ENCODE results near the gene HAND2.

HAND2 gene

GRCh38 chr4:173572493-173573129 is 42.6 kb upstream of the HAND2 start:
- TF ChIP-seq, protein P1, sequence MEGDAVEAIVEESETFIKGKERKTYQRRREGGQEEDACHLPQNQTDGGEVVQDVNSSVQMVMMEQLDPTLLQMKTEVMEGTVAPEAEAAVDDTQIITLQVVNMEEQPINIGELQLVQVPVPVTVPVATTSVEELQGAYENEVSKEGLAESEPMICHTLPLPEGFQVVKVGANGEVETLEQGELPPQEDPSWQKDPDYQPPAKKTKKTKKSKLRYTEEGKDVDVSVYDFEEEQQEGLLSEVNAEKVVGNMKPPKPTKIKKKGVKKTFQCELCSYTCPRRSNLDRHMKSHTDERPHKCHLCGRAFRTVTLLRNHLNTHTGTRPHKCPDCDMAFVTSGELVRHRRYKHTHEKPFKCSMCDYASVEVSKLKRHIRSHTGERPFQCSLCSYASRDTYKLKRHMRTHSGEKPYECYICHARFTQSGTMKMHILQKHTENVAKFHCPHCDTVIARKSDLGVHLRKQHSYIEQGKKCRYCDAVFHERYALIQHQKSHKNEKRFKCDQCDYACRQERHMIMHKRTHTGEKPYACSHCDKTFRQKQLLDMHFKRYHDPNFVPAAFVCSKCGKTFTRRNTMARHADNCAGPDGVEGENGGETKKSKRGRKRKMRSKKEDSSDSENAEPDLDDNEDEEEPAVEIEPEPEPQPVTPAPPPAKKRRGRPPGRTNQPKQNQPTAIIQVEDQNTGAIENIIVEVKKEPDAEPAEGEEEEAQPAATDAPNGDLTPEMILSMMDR (IDR thresholded peaks at IDR 0.05), result no peak
- TF ChIP-seq ZFX (IDR thresholded peaks at IDR 0.05; ENCODE audit: borderline replicate concordance), result no peak
- H3K27ac ChIP-seq, result no peak overlapping the region

DNA sequence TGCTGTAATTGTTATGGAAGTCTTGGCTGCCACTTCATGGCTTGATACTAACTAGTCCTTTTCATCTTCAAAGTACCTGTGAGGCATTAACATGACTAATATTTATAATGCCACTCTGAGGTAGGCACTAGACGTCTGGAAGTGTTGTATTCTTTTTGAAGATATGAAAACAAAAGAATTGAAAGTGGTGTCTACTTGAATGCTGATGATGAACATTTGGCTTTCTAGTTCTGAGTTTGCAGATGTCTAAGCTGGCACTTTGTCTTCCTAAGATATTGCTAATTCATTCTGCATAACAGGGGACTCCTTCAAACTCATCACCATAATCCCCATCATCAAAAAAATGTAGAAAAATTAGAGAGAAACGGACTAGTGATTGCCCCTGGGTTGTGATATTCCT is 41.6 kb upstream of the HAND2 start:
- no peak overlapping the region for H3K27ac ChIP-seq
- TF ChIP-seq, protein P1 (IDR thresholded peaks at IDR 0.05), result no peak
- no peak for TF ChIP-seq ZFX (IDR thresholded peaks at IDR 0.05; ENCODE audit: borderline replicate concordance)

- TF ChIP-seq, protein P1 (IDR thresholded peaks at IDR 0.05), result no peak
- TF ChIP-seq ZFX (IDR thresholded peaks at IDR 0.05; ENCODE audit: borderline replicate concordance), result no peak
- H3K27ac ChIP-seq, result no peak overlapping the region
These were observed 35.3 kb upstream of the HAND2 start for GRCh38 chr4:173565281-173565680.

DNA sequence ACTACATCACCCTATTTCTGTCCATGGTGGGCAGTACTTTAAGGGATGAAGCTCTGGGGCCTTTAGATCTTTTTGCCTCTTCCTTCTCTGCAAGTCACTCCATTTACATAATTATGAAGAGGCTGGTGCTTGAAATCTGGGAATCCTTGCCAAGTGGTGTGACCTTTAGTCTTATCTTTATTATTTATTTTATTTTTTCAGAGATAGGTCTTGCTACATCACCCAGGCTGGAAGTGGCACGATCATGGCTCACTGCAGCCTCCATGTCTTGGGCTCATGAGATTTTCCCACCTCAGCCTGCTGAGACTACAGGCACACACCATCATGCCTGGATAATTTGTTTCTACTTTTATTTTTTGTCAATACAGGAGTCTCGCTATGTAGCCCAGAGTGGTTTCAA is 34.4 kb upstream of the HAND2 start:
- no peak overlapping the region for H3K27ac ChIP-seq
- TF ChIP-seq, protein P1 (IDR thresholded peaks at IDR 0.05), result no peak
- no peak for TF ChIP-seq ZFX (IDR thresholded peaks at IDR 0.05; ENCODE audit: borderline replicate concordance)

GRCh38 chr4:173560896-173561295 is 30.9 kb upstream of the HAND2 start:
- TF ChIP-seq ZFX (IDR thresholded peaks at IDR 0.05; ENCODE audit: borderline replicate concordance), result no peak
- TF ChIP-seq, protein P1 (IDR thresholded peaks at IDR 0.05), result no peak
- no peak overlapping the region for H3K27ac ChIP-seq

GRCh38 chr4:173556398-173557131 is 26.5 kb upstream of the HAND2 start:
- no peak overlapping the region for H3K27ac ChIP-seq
- TF ChIP-seq, protein P1 (IDR thresholded peaks at IDR 0.05), result no peak
- no peak for TF ChIP-seq ZFX (IDR thresholded peaks at IDR 0.05; ENCODE audit: borderline replicate concordance)

DNA sequence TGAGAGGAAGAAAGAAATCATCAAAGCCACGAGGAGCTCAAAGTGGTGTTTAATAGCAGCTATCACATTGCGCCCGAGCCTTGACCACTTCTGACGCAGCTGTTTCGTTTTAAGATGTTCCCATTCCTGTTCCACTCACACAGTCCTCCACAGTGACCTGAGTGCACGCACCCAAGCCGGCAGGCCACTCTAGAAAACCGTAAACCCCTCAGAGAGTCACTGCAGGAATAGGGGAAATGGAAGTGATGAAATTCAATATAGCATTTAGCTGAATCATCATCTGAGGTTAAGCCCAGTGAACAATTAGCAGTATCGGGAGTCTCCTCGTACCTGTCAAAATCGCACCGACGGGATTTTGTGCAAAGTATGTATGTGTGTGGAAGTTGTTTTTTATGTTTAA is 17.9 kb upstream of the HAND2 start:
- no peak for TF ChIP-seq ZFX (IDR thresholded peaks at IDR 0.05; ENCODE audit: borderline replicate concordance)
- TF ChIP-seq, protein P1 (IDR thresholded peaks at IDR 0.05), result no peak
- H3K27ac ChIP-seq, result no peak overlapping the region

Data from 22Rv1 (cell line).